ENCODE measurements around the gene PTPA.

The PTPA gene

GRCh38 chr9:129084087-129084486 lies 27.1 kb upstream of the PTPA start:
- no peak for DNase-seq (ENCODE audit: low spot score)

- no peak for DNase-seq (ENCODE audit: low spot score)
These were observed 22.0 kb upstream of the PTPA start for GRCh38 chr9:129089246-129089645.

- no peak for DNase-seq (ENCODE audit: low spot score)
These were observed 17.4 kb upstream of the PTPA start for GRCh38 chr9:129093602-129094386.

- DNase-seq (ENCODE audit: low spot score) = no peak
These were observed 16.6 kb upstream of the PTPA start for GRCh38 chr9:129094387-129095169.

GRCh38 chr9:129095170-129095667 lies 16.0 kb upstream of the PTPA start:
- no peak for DNase-seq (ENCODE audit: low spot score)

- no peak for DNase-seq (ENCODE audit: low spot score)
These were observed 15.3 kb upstream of the PTPA start for GRCh38 chr9:129095908-129096307.

- no peak for DNase-seq (ENCODE audit: low spot score)
These were observed 13.4 kb upstream of the PTPA start for GRCh38 chr9:129097671-129098306.

GRCh38 chr9:129098328-129098727 lies 12.9 kb upstream of the PTPA start:
- no peak for DNase-seq (ENCODE audit: low spot score)

GRCh38 chr9:129100383-129101169 lies 10.6 kb upstream of the PTPA start:
- DNase-seq (ENCODE audit: low spot score) = no peak

GRCh38 chr9:129101279-129101678 lies 9.9 kb upstream of the PTPA start:
- DNase-seq (ENCODE audit: low spot score) = no peak

GRCh38 chr9:129102095-129102525 lies 9.1 kb upstream of the PTPA start:
- DNase-seq (ENCODE audit: low spot score) = no peak

GRCh38 chr9:129102791-129103594 lies 8.2 kb upstream of the PTPA start:
- peak; percentile 93 for DNase-seq (ENCODE audit: low spot score)

- no peak for DNase-seq (ENCODE audit: low spot score)
These were observed 7.6 kb upstream of the PTPA start for GRCh38 chr9:129103595-129103965.

GRCh38 chr9:129104051-129104450 lies 7.2 kb upstream of the PTPA start:
- DNase-seq (ENCODE audit: low spot score) = no peak

GRCh38 chr9:129105857-129106694 lies 5.1 kb upstream of the PTPA start:
- no peak for DNase-seq (ENCODE audit: low spot score)

GRCh38 chr9:129107651-129108050 lies 3.6 kb upstream of the PTPA start:
- DNase-seq (ENCODE audit: low spot score) = no peak

- DNase-seq (ENCODE audit: low spot score) = no peak
These were observed 3.0 kb upstream of the PTPA start for GRCh38 chr9:129108083-129108804.

GRCh38 chr9:129108805-129109536 lies 2.2 kb upstream of the PTPA start:
- DNase-seq (ENCODE audit: low spot score) = no peak

- DNase-seq (ENCODE audit: low spot score) = peak; percentile 79
These were observed 1.7 kb upstream of the PTPA start for GRCh38 chr9:129109537-129109903.
